T-helper 22 cell (primary cell): ENCODE data around the gene NPTXR.

Experiments used
- DNase-seq: peaks from one replicate; pipeline ENCODE4 v3.0.0-alpha.2; 2020; ENCODE audit warnings: low read depth

Gene NPTXR

GRCh38 chr22:38852522-38852921 is 8.7 kb upstream of the NPTXR start:
- DNase-seq: no peak

GRCh38 chr22:38850941-38851849 is 7.4 kb upstream of the NPTXR start:
- DNase-seq: no peak

- no peak for DNase-seq
Observed at GRCh38 chr22:38850399-38850798, 6.6 kb upstream of the NPTXR start.

GRCh38 chr22:38849811-38850210 is 6.0 kb upstream of the NPTXR start:
- no peak for DNase-seq

GRCh38 chr22:38846412-38846811 is 2.6 kb upstream of the NPTXR start:
- DNase-seq: no peak

GRCh38 chr22:38845004-38845740 is 1.3 kb upstream of the NPTXR start:
- no peak for DNase-seq

- DNase-seq: no peak
Observed at GRCh38 chr22:38844315-38845003, 631 bp upstream of the NPTXR start.

GRCh38 chr22:38843201-38843656 is 599 bp downstream of the NPTXR start:
- DNase-seq: peak; percentile 12

- no peak for DNase-seq
Observed at GRCh38 chr22:38842512-38843200, 1.2 kb downstream of the NPTXR start.

GRCh38 chr22:38841635-38842034 is 2.2 kb downstream of the NPTXR start:
- no peak for DNase-seq

GRCh38 chr22:38841211-38841610 is 2.6 kb downstream of the NPTXR start:
- DNase-seq: no peak

- no peak for DNase-seq
Observed at GRCh38 chr22:38840129-38840528, 3.7 kb downstream of the NPTXR start.

GRCh38 chr22:38839686-38840085 is 4.1 kb downstream of the NPTXR start:
- no peak for DNase-seq

GRCh38 chr22:38837414-38837928 is 6.4 kb downstream of the NPTXR start:
- no peak for DNase-seq

GRCh38 chr22:38835888-38836301 is 7.9 kb downstream of the NPTXR start:
- no peak for DNase-seq

GRCh38 chr22:38834991-38835390 is 8.8 kb downstream of the NPTXR start:
- no peak for DNase-seq

- no peak for DNase-seq
Observed at GRCh38 chr22:38834215-38834953, 9.4 kb downstream of the NPTXR start.

GRCh38 chr22:38833061-38833460 is 10.8 kb downstream of the NPTXR start:
- DNase-seq: no peak

GRCh38 chr22:38832005-38832978 is 11.5 kb downstream of the NPTXR start:
- DNase-seq: no peak
